Neural crest cell (in vitro differentiated cells): ENCODE results near the gene RINT1. TPM values are rescaled to one million over a fixed set of nuclear protein-coding genes. Genes with fewer than 3 reads are reported as not detected.

Experiments used
- total RNA-seq: library from RNA; stranded (reverse); gene quantifications from 2 replicates; pipeline ENCODE4 v1.2.1, GENCODE V29; 2021

Gene RINT1
- total RNA-seq, 1 donor from 2014 or later = 21.5 TPM

Other genes with a start within 250 kb of the RINT1 start
- 43.1 and 44.6 TPM in 2 replicates for gene SRPK2, start 143.3 kb upstream of the RINT1 start, total RNA-seq
- 38.0 and 44.0 TPM in 2 replicates for gene PUS7, start 9.9 kb upstream of the RINT1 start, total RNA-seq
- 0.27 and 0.70 TPM in 2 replicates for gene EFCAB10, start 49.3 kb downstream of the RINT1 start, total RNA-seq